H1 (cell line): ENCODE results near the gene GSDME. TPM values are rescaled to one million over a fixed set of nuclear protein-coding genes. Genes with fewer than 3 reads are reported as not detected.

ENCODE experiments used
- CTCF ChIA-PET: fragments of 300-600 bp; sonication (Branson Sonifier 250); formaldehyde crosslinking; loops from one replicate; lab custom pipeline; 2021; ENCODE audit not compliant: partially characterized antibody; lab: Charles Lee
- POLR2A ChIA-PET: fragments of 300-600 bp; sonication (Branson Sonifier 250); formaldehyde crosslinking; loops from one replicate; lab custom pipeline; 2021; ENCODE audit warnings: inconsistent platforms; ENCODE audit not compliant: partially characterized antibody; lab: Charles Lee
- DNase-seq, 2 experiments: peaks; one replicate each; pipeline versions ENCODE4 v3.0.0 to v3.0.0-alpha.2; 2010 to 2022; ENCODE audit warnings: low spot score in 2 of 2, low read depth in 1 of 2, mixed read lengths in 1 of 2
- FAIRE-seq: peaks from 2 replicates; lab custom pipeline; 2011; peaks lifted over from hg19 to GRCh38; lab: Jason Lieb, UNC
- H2AFZ ChIP-seq: 2 replicates; pipeline ENCODE4 v1.8.1; 2012; ENCODE audit warnings: low read length, inconsistent platforms
- H2AK5ac ChIP-seq: 2 replicates; pipeline ENCODE4 v1.6.1; 2013; ENCODE audit warnings: low read depth, low read length
- H2BK120ac ChIP-seq: replicated peaks from 2 replicates; pipeline ENCODE3; 2013; ENCODE audit warnings: low read depth, low read length, inconsistent platforms
- H2BK12ac ChIP-seq: 2 replicates; pipeline ENCODE4 v1.6.1; 2013; ENCODE audit warnings: low read depth, low read length
- H2BK15ac ChIP-seq: 2 replicates; pipeline ENCODE4 v1.6.1; 2013; ENCODE audit warnings: low read length
- H2BK20ac ChIP-seq: 2 replicates; pipeline ENCODE4 v1.6.1; 2013; ENCODE audit warnings: low read length
- H2BK5ac ChIP-seq: 2 replicates; pipeline ENCODE4 v1.6.1; 2013; ENCODE audit warnings: low read depth, low read length
- H3K14ac ChIP-seq: 2 replicates; pipeline ENCODE4 v1.6.1; 2013; ENCODE audit warnings: inconsistent platforms; ENCODE audit not compliant: insufficient read length
- H3K18ac ChIP-seq: 2 replicates; pipeline ENCODE4 v1.6.1; 2013; ENCODE audit warnings: low read length; ENCODE audit errors: extremely low read depth
- H3K23ac ChIP-seq: 2 replicates; pipeline ENCODE4 v1.6.1; 2013; ENCODE audit warnings: inconsistent platforms; ENCODE audit not compliant: insufficient read length
- H3K23me2 ChIP-seq: 2 replicates; pipeline ENCODE4 v1.6.1; 2013; ENCODE audit warnings: low read depth, low read length
- H3K27ac ChIP-seq: 2 replicates; pipeline ENCODE4 v1.6.1; 2011; ENCODE audit warnings: low read depth, low read length, inconsistent platforms
- H3K27me3 ChIP-seq, 4 experiments: replicated peaks in 1 of 4; 1 replicate in 1 of 4; 2 replicates in 3 of 4; pipeline versions ENCODE4 v1.6.1 to v1.8.1; 2011 to 2013; ENCODE audit warnings: low read length in 3 of 4, mild to moderate bottlenecking in 3 of 4, inconsistent platforms in 2 of 4, mixed read lengths in 2 of 4, moderate library complexity in 1 of 4; ENCODE audit not compliant: control insufficient read depth in 3 of 4, insufficient read depth in 3 of 4; ENCODE audit errors: extremely low read depth in 1 of 4
- H3K36me3 ChIP-seq, 4 experiments: 2 replicates each; pipeline versions ENCODE4 v1.6.1 to v1.8.1; 2011 to 2013; ENCODE audit warnings: mild to moderate bottlenecking in 4 of 4, low read length in 3 of 4, moderate library complexity in 2 of 4, control low read depth in 1 of 4, inconsistent platforms in 1 of 4; ENCODE audit not compliant: insufficient read depth in 4 of 4, control insufficient read depth in 2 of 4
- H3K4ac ChIP-seq: replicated peaks from 2 replicates; pipeline ENCODE3; 2013; ENCODE audit warnings: low read length, low read depth, mixed read lengths, inconsistent platforms; ENCODE audit not compliant: insufficient read length
- H3K4me1 ChIP-seq, 4 experiments: replicated peaks in 1 of 4; 1 replicate in 1 of 4; 2 replicates in 3 of 4; pipeline versions ENCODE4 v1.6.1 to v1.8.1; 2011 to 2013; ENCODE audit warnings: low read length in 3 of 4, inconsistent platforms in 2 of 4, mixed read lengths in 1 of 4; ENCODE audit not compliant: insufficient read depth in 4 of 4, control insufficient read depth in 3 of 4
- H3K4me2 ChIP-seq, 2 experiments: 2 replicates each; pipeline versions ENCODE4 v1.6.1 to v1.8.1; 2011 to 2013; ENCODE audit warnings: low read depth in 2 of 2, low read length in 2 of 2, control low read depth in 1 of 2, inconsistent platforms in 1 of 2, mild to moderate bottlenecking in 1 of 2; ENCODE audit not compliant: insufficient read depth in 1 of 2
- H3K4me3 ChIP-seq, 4 experiments: fragments of 200-600, 300-600 bp in 1 of 4; sonication (generic), shearing (Covaris generic), sonication (Bioruptor Twin) in 1 of 4; 2 replicates each; pipeline versions ENCODE4 v1.5.1 to v1.8.1; 2011 to 2016; ENCODE audit warnings: low read length in 4 of 4, low read depth in 3 of 4, control low read depth in 2 of 4, inconsistent platforms in 2 of 4, mild to moderate bottlenecking in 2 of 4, mixed read lengths in 1 of 4, moderate library complexity in 1 of 4; ENCODE audit not compliant: insufficient read depth in 2 of 4; ENCODE audit errors: extremely low read depth in 1 of 4
- H3K56ac ChIP-seq: replicated peaks from 2 replicates; pipeline ENCODE3; 2013; ENCODE audit warnings: low read depth, mild to moderate bottlenecking, mixed read lengths, low read length, inconsistent platforms; ENCODE audit not compliant: insufficient read length
- H3K79me1 ChIP-seq: 2 replicates; pipeline ENCODE4 v1.6.1; 2013; ENCODE audit warnings: low read depth, low read length, control low read depth
- H3K79me2 ChIP-seq, 2 experiments: 2 replicates each; pipeline versions ENCODE4 v1.6.1 to v1.8.1; 2012 to 2013; ENCODE audit warnings: low read length in 2 of 2, mild to moderate bottlenecking in 2 of 2, inconsistent platforms in 1 of 2; ENCODE audit not compliant: insufficient read depth in 2 of 2, control insufficient read depth in 1 of 2
- H3K9ac ChIP-seq, 4 experiments: replicated peaks in 1 of 4; 1 replicate in 1 of 4; 2 replicates in 3 of 4; pipeline versions ENCODE4 v1.6.1 to v1.8.1; 2011 to 2013; ENCODE audit warnings: low read depth in 3 of 4, low read length in 3 of 4, control low read depth in 2 of 4, mild to moderate bottlenecking in 2 of 4, moderate library complexity in 2 of 4, inconsistent platforms in 1 of 4; ENCODE audit errors: extremely low read depth in 1 of 4
- H3K9me3 ChIP-seq, 2 experiments: 2 replicates each; pipeline versions ENCODE4 v1.6.1 to v1.8.1; 2012 to 2013; ENCODE audit warnings: mild to moderate bottlenecking in 2 of 2, moderate library complexity in 2 of 2, control low read depth in 1 of 2, inconsistent platforms in 1 of 2, low read depth in 1 of 2, low read length in 1 of 2, mixed read lengths in 1 of 2; ENCODE audit not compliant: insufficient read depth in 2 of 2
- H4K20me1 ChIP-seq, 2 experiments: replicated peaks in 1 of 2; 2 replicates each; pipeline versions ENCODE3 to v1.8.1; 2011 to 2013; ENCODE audit warnings: inconsistent platforms in 2 of 2, low read length in 2 of 2, mild to moderate bottlenecking in 1 of 2; ENCODE audit not compliant: insufficient read depth in 2 of 2, control insufficient read depth in 1 of 2
- H4K5ac ChIP-seq: 2 replicates; pipeline ENCODE4 v1.6.1; 2013; ENCODE audit warnings: low read length, low read depth, mixed read lengths, inconsistent platforms; ENCODE audit not compliant: insufficient read length
- H4K8ac ChIP-seq: 2 replicates; pipeline ENCODE4 v1.8.0; 2013; ENCODE audit warnings: mild to moderate bottlenecking, moderate library complexity, low read length, inconsistent platforms; ENCODE audit not compliant: insufficient read depth; ENCODE audit errors: extremely low read depth
- H4K91ac ChIP-seq: replicated peaks from 2 replicates; pipeline ENCODE3; 2013; ENCODE audit warnings: low read length, mixed read lengths, inconsistent platforms; ENCODE audit not compliant: insufficient read length
- BACH1 ChIP-seq: IDR thresholded peaks from 2 replicates; pipeline ENCODE4 v1.6.1; 2012; ENCODE audit warnings: low read length, improper control_type of control experiment
- CTCF ChIP-seq, 3 experiments: IDR thresholded peaks; 1 replicate in 2 of 3; 2 replicates in 1 of 3; pipeline versions ENCODE4 v1.5.1 to v1.6.1; 2011; ENCODE audit warnings: low read length in 3 of 3, mild to moderate bottlenecking in 3 of 3, inconsistent platforms in 2 of 3, low read depth in 1 of 3, moderate library complexity in 1 of 3; ENCODE audit not compliant: insufficient read depth in 1 of 3; ENCODE audit errors: control extremely low read depth in 1 of 3
- FOSL1 ChIP-seq: IDR thresholded peaks from 2 replicates; pipeline ENCODE4 v1.6.1; 2011; ENCODE audit warnings: mild to moderate bottlenecking, low read depth, low read length, moderate library complexity; ENCODE audit not compliant: insufficient read depth
- GABPA ChIP-seq: IDR thresholded peaks from 2 replicates; pipeline ENCODE4 v1.6.1; 2011; ENCODE audit warnings: mild to moderate bottlenecking, low read length, moderate library complexity, borderline replicate concordance; ENCODE audit not compliant: insufficient read depth
- GTF2F1 ChIP-seq: IDR thresholded peaks from 2 replicates; pipeline ENCODE4 v1.6.1; 2012; ENCODE audit warnings: low read depth, low read length, improper control_type of control experiment, borderline replicate concordance
- MAX ChIP-seq: IDR thresholded peaks from 2 replicates; pipeline ENCODE4 v1.6.1; 2012; ENCODE audit warnings: inconsistent platforms
- RAD21 ChIP-seq, 2 experiments: IDR thresholded peaks in 1 of 2; conservative IDR thresholded peaks in 1 of 2; 2 replicates each; pipeline ENCODE4 v1.6.1; 2011; ENCODE audit warnings: low read depth in 2 of 2, low read length in 2 of 2, improper control_type of control experiment in 1 of 2, inconsistent platforms in 1 of 2, mild to moderate bottlenecking in 1 of 2, moderate library complexity in 1 of 2
- SIRT6 ChIP-seq: IDR thresholded peaks from one replicate; pipeline ENCODE4 v1.7.1; 2012; ENCODE audit warnings: low read length, inconsistent platforms
- TCF12 ChIP-seq: IDR thresholded peaks from 2 replicates; pipeline ENCODE4 v1.6.1; 2011; ENCODE audit warnings: low read depth, mild to moderate bottlenecking, low read length
- WGBS, 2 experiments: shearing (Covaris generic) in 1 of 2; methylation state at CpG; one replicate each; pipeline versions ENCODE4 v1.1.6 to v1.1.7; 2013 to 2015; ENCODE audit warnings: low lambda C conversion rate in 2 of 2, mixed read lengths in 2 of 2, inconsistent platforms in 1 of 2, low coverage in 1 of 2, missing lambda C conversion rate in 1 of 2; ENCODE audit not compliant: insufficient replicate concordance in 2 of 2, insufficient coverage in 1 of 2, insufficient read length in 1 of 2; ENCODE audit errors: extremely low coverage in 1 of 2, missing lambda C conversion rate in 1 of 2; 5-methylcytosine and 5-hydroxymethylcytosine counted together
- polyA plus RNA-seq, 7 experiments: library from polyadenylated mRNA; depleted of rRNA in 3 of 7; stranded (reverse) in 5 of 7; unstranded in 2 of 7; fragments of >200 nt in 5 of 7; fragments of 200-250 nt in 2 of 7; gene quantifications; 1 replicate in 5 of 7; 2 replicates in 1 of 7; 4 replicates in 1 of 7; pipeline versions ENCODE4 v1.2.1 to v1.2.3, GENCODE V29; 2011 to 2013; ENCODE audit warnings: missing spikeins in 2 of 7, mixed read lengths in 2 of 7
- total RNA-seq: library from RNA; stranded (reverse); fragmentation: NEBNext Ultra II Directional; extraction: Animal tissue kit (Norgen Biotek cat#: 25700); gene quantifications from 2 replicates; pipeline ENCODE4 v1.2.1, GENCODE V29; 2021

The GSDME gene
- total and polyA plus RNA-seq, 2 of the 8 experiments (the other 6 are each of a cell fraction or from before 2014, with no cell fraction given) = 5.4 to 7.6 TPM

GRCh38 chr7:24702755-24703154 lies 54.5 kb downstream of the GSDME start:
- H3K14ac ChIP-seq = no peak overlapping the region
- H3K9me3 ChIP-seq = no peaks in the 10 kb centered on the region
- no peak overlapping the region for H2BK120ac ChIP-seq
- no peak overlapping the region for H3K4me3 ChIP-seq
- H2AFZ ChIP-seq = no peak overlapping the region
- FAIRE-seq = no peak
- H2BK15ac ChIP-seq = no peak overlapping the region
- H3K56ac ChIP-seq = no peak overlapping the region
- DNase-seq = peak in 1 of 2 experiments; percentile 34
- no peak overlapping the region for H3K23ac ChIP-seq
- H4K91ac ChIP-seq = no peak overlapping the region
- no peak overlapping the region for H3K9ac ChIP-seq
- H2BK12ac ChIP-seq = no peak overlapping the region
- no peak overlapping the region for H2AK5ac ChIP-seq
- peaks cover 2 to 13% (median 5%) of the 10 kb centered on the region in 4 experiments; a peak in 5 of 7 replicates for H3K4me1 ChIP-seq
- H3K27me3 ChIP-seq = no peaks in the 10 kb centered on the region
- H2BK20ac ChIP-seq = no peak overlapping the region
- H3K79me2 ChIP-seq = no peaks in the 10 kb centered on the region
- no peak overlapping the region for H3K18ac ChIP-seq
- H3K36me3 ChIP-seq = peaks cover 0 to 3% (median 0%) of the 10 kb centered on the region in 4 experiments; a peak in 2 of 8 replicates
- no peaks in the 10 kb centered on the region for H3K23me2 ChIP-seq
- no peak overlapping the region for H3K27ac ChIP-seq
- H4K20me1 ChIP-seq = peaks cover 0 to 4% of the 10 kb centered on the region in 2 experiments
- CTCF ChIA-PET = interaction anchor here (0.7 to 9.2 kb wide), 3 partner anchors 13 to 109 kb away, joined by 3 to 69 read pairs (median 19); no protein-coding TSS in a partner anchor
- POLR2A ChIA-PET = interaction anchor here (1.1 kb wide), 1 partner anchor 14 kb away, joined by 3 read pairs; no protein-coding TSS in a partner anchor
- H3K4ac ChIP-seq = no peak overlapping the region
- no peak overlapping the region for H4K8ac ChIP-seq
- no peak overlapping the region for H4K5ac ChIP-seq
- WGBS, 2 experiments = 67% methylated on average over 2 of the region's 2 CpGs; no CpG with 5 or more reads in 1 of the 2 experiments
- no peak overlapping the region for H2BK5ac ChIP-seq
- no peak overlapping the region for H3K4me2 ChIP-seq
- no peaks in the 10 kb centered on the region for H3K79me1 ChIP-seq
- TF ChIP-seq RAD21 (IDR thresholded peaks at IDR 0.05 in 1 of 2, conservative IDR thresholded peaks at IDR 0.05 in 1 of 2; ENCODE audit: low read depth in 2 of 2, low read length in 2 of 2) (peak in 1 of 2 experiments; percentile 44; a peak in 2 of 4 replicates), BACH1 (no peak), GTF2F1 (no peak), CTCF (IDR thresholded peaks at IDR 0.05; ENCODE audit: control extremely low read depth in 1 of 3, insufficient read depth in 1 of 3, low read depth in 1 of 3, low read length in 3 of 3) (peak in 1 of 3 experiments; percentile 2; a peak in 1 of 4 replicates), FOSL1 (no peak), TCF12 (0 out of 2 replicates have a peak, but pooled peaks have one; percentile 12), GABPA (no peak), MAX (no peak), SIRT6 (no peak)
